ENCODE data around the gene STX7.
A peak's percentile ranks its signal among the peaks of the same experiment; 100 is the strongest.

STX7 gene

GRCh38 chr6:132459605-132459952, 53.3 kb downstream of the STX7 start:
- Histone ChIP-seq H3K4me2 (ENCODE audit: low read length) (peak overlapping the region; percentile 45; the same call in 1 of the 2 replicates), H4K20me1 (ENCODE audit: insufficient read depth, low read length) (peaks cover 22% of the 10 kb centered on the region; the same call in 1 of the 2 replicates), H3K4me1 (ENCODE audit: low read length) (peaks cover 32% of the 10 kb centered on the region), H3K36me3 (replicated peaks; ENCODE audit: low read depth, low read length) (peaks cover 61% of the 10 kb centered on the region), H3K27me3 (ENCODE audit: low read depth, low read length) (no peaks in the 10 kb centered on the region), H3K79me2 (ENCODE audit: low read length) (no peaks in the 10 kb centered on the region), H3K9ac (ENCODE audit: low read length) (no peak overlapping the region), H2AFZ (ENCODE audit: low read depth, low read length) (no peak overlapping the region), H3K4me3 (ENCODE audit: low read length) (no peak overlapping the region), H3K27ac (ENCODE audit: low read length) (peak overlapping the region; percentile 36; the same call in 1 of the 2 replicates), H3K9me3 (ENCODE audit: insufficient read depth, low read length) (no peaks in the 10 kb centered on the region)
- TF ChIP-seq EZH2phosphoT487 (IDR thresholded peaks at IDR 0.05; ENCODE audit: low read depth) (no peak), CTCF (IDR thresholded peaks at IDR 0.05; ENCODE audit: low read depth, low read length) (no peak)

GRCh38 chr6:132458887-132459604, 53.9 kb downstream of the STX7 start:
- peaks cover 22% of the 10 kb centered on the region; the same call in 1 of the 2 replicates for H4K20me1 ChIP-seq (ENCODE audit: insufficient read depth, low read length)
- peak overlapping the region; percentile 36; the same call in 1 of the 2 replicates for H3K27ac ChIP-seq (ENCODE audit: low read length)
- peak overlapping the region; percentile 45 for H3K4me2 ChIP-seq (ENCODE audit: low read length)
- H3K27me3 ChIP-seq (ENCODE audit: low read depth, low read length): no peaks in the 10 kb centered on the region
- H2AFZ ChIP-seq (ENCODE audit: low read depth, low read length): no peak overlapping the region
- H3K4me1 ChIP-seq (ENCODE audit: low read length): peaks cover 32% of the 10 kb centered on the region
- peaks cover 56% of the 10 kb centered on the region for H3K36me3 ChIP-seq (replicated peaks; ENCODE audit: low read depth, low read length)
- H3K9ac ChIP-seq (ENCODE audit: low read length): no peak overlapping the region
- H3K4me3 ChIP-seq (ENCODE audit: low read length): no peak overlapping the region
- H3K79me2 ChIP-seq (ENCODE audit: low read length): no peaks in the 10 kb centered on the region
- no peaks in the 10 kb centered on the region for H3K9me3 ChIP-seq (ENCODE audit: insufficient read depth, low read length)
- TF ChIP-seq CTCF (IDR thresholded peaks at IDR 0.05; ENCODE audit: low read depth, low read length) (no peak), EZH2phosphoT487 (IDR thresholded peaks at IDR 0.05; ENCODE audit: low read depth) (no peak)

- H3K9ac ChIP-seq (ENCODE audit: low read length): no peak overlapping the region
- TF ChIP-seq EZH2phosphoT487 (IDR thresholded peaks at IDR 0.05; ENCODE audit: low read depth): no peak
- peak; percentile 38 for TF ChIP-seq CTCF (IDR thresholded peaks at IDR 0.05; ENCODE audit: low read depth, low read length)
Observed at GRCh38 chr6:132456700-132457143, 56.2 kb downstream of the STX7 start.

GRCh38 chr6:132446855-132447241, 66.1 kb downstream of the STX7 start:
- no peaks in the 10 kb centered on the region for H4K20me1 ChIP-seq (ENCODE audit: insufficient read depth, low read length)
- no peaks in the 10 kb centered on the region for H3K79me2 ChIP-seq (ENCODE audit: low read length)
- no peaks in the 10 kb centered on the region for H3K4me1 ChIP-seq (ENCODE audit: low read length)

More at GRCh38 chr6:132456700-132457143, 56.2 kb downstream of the STX7 start:
- Histone ChIP-seq H2AFZ (ENCODE audit: low read depth, low read length) (no peak overlapping the region), H3K27ac (ENCODE audit: low read length) (no peak overlapping the region), H3K9me3 (ENCODE audit: insufficient read depth, low read length) (no peaks in the 10 kb centered on the region), H3K4me2 (ENCODE audit: low read length) (no peak overlapping the region), H3K4me3 (ENCODE audit: low read length) (no peak overlapping the region), H4K20me1 (ENCODE audit: insufficient read depth, low read length) (peaks cover 22% of the 10 kb centered on the region; the same call in 1 of the 2 replicates), H3K79me2 (ENCODE audit: low read length) (no peaks in the 10 kb centered on the region), H3K4me1 (ENCODE audit: low read length) (peaks cover 32% of the 10 kb centered on the region), H3K36me3 (replicated peaks; ENCODE audit: low read depth, low read length) (peaks cover 40% of the 10 kb centered on the region), H3K27me3 (ENCODE audit: low read depth, low read length) (no peaks in the 10 kb centered on the region)

More at GRCh38 chr6:132446855-132447241, 66.1 kb downstream of the STX7 start:
- Histone ChIP-seq H2AFZ (ENCODE audit: low read depth, low read length) (no peak overlapping the region), H3K4me2 (ENCODE audit: low read length) (no peak overlapping the region), H3K27me3 (ENCODE audit: low read depth, low read length) (no peaks in the 10 kb centered on the region), H3K9ac (ENCODE audit: low read length) (no peak overlapping the region), H3K27ac (ENCODE audit: low read length) (no peak overlapping the region), H3K9me3 (ENCODE audit: insufficient read depth, low read length) (0 out of 2 replicates have a peak, but pooled peaks cover 5% of the 10 kb centered on the region), H3K36me3 (replicated peaks; ENCODE audit: low read depth, low read length) (peaks cover 31% of the 10 kb centered on the region), H3K4me3 (ENCODE audit: low read length) (no peak overlapping the region)
- TF ChIP-seq EZH2phosphoT487 (IDR thresholded peaks at IDR 0.05; ENCODE audit: low read depth): no peak
- no peak for TF ChIP-seq CTCF (IDR thresholded peaks at IDR 0.05; ENCODE audit: low read depth, low read length)
